GM19372 (cell line): ENCODE measurements around the gene CYP4F3.
"Not testable (repeated sequence)": the region's sequence is repeated elsewhere in the genome, so short reads cannot be mapped to it uniquely, and the experiment has no call there.

Experiments used
- ATAC-seq: cut with Tn5 transposase; IDR thresholded peaks from one replicate; pipeline ENCODE4 v1.9.1; 2021; ENCODE audit warnings: mild to moderate bottlenecking, low read depth, moderate library complexity; ENCODE audit not compliant: unreplicated experiment

Gene CYP4F3

GRCh38 chr19:15629003-15629880, 11.5 kb upstream of the CYP4F3 start:
- no peak for ATAC-seq

GRCh38 chr19:15631817-15632216, 8.9 kb upstream of the CYP4F3 start:
- no peak for ATAC-seq

- no peak for ATAC-seq
Measured at GRCh38 chr19:15633082-15633835, 7.4 kb upstream of the CYP4F3 start.

GRCh38 chr19:15634105-15634504, 6.6 kb upstream of the CYP4F3 start:
- no peak for ATAC-seq

GRCh38 chr19:15635016-15635805, 5.5 kb upstream of the CYP4F3 start:
- ATAC-seq, result no peak

- no peak for ATAC-seq
Measured at GRCh38 chr19:15636026-15636425, 4.7 kb upstream of the CYP4F3 start.

- ATAC-seq, result no peak
Measured at GRCh38 chr19:15639596-15639995, 1.1 kb upstream of the CYP4F3 start.

- no peak for ATAC-seq
Measured at GRCh38 chr19:15640904-15641597, 354 bp downstream of the CYP4F3 start.

- ATAC-seq, result no peak
Measured at GRCh38 chr19:15641901-15642491, 1.3 kb downstream of the CYP4F3 start.

GRCh38 chr19:15642807-15643206, 2.1 kb downstream of the CYP4F3 start:
- ATAC-seq, result no peak

GRCh38 chr19:15643387-15643786, 2.7 kb downstream of the CYP4F3 start:
- ATAC-seq, result no peak

GRCh38 chr19:15644066-15644741, 3.5 kb downstream of the CYP4F3 start:
- ATAC-seq, result no peak

- ATAC-seq, result no peak
Measured at GRCh38 chr19:15644816-15645215, 4.1 kb downstream of the CYP4F3 start.

- ATAC-seq, result no peak
Measured at GRCh38 chr19:15649526-15649925, 8.8 kb downstream of the CYP4F3 start.

- ATAC-seq, result not testable (repeated sequence)
Measured at GRCh38 chr19:15650123-15650522, 9.4 kb downstream of the CYP4F3 start.

GRCh38 chr19:15651791-15652190, 11.1 kb downstream of the CYP4F3 start:
- no peak for ATAC-seq

- no peak for ATAC-seq
Measured at GRCh38 chr19:15652559-15653278, 12.0 kb downstream of the CYP4F3 start.

- ATAC-seq, result no peak
Measured at GRCh38 chr19:15656467-15656866, 15.8 kb downstream of the CYP4F3 start.

GRCh38 chr19:15663247-15663646, 22.6 kb downstream of the CYP4F3 start:
- ATAC-seq, result no peak
